ENCODE data around the gene NLRX1.
"Not testable (repeated sequence)": the region's sequence is repeated elsewhere in the genome, so short reads cannot be mapped to it uniquely, and the experiment has no call there.

The NLRX1 gene

DNA sequence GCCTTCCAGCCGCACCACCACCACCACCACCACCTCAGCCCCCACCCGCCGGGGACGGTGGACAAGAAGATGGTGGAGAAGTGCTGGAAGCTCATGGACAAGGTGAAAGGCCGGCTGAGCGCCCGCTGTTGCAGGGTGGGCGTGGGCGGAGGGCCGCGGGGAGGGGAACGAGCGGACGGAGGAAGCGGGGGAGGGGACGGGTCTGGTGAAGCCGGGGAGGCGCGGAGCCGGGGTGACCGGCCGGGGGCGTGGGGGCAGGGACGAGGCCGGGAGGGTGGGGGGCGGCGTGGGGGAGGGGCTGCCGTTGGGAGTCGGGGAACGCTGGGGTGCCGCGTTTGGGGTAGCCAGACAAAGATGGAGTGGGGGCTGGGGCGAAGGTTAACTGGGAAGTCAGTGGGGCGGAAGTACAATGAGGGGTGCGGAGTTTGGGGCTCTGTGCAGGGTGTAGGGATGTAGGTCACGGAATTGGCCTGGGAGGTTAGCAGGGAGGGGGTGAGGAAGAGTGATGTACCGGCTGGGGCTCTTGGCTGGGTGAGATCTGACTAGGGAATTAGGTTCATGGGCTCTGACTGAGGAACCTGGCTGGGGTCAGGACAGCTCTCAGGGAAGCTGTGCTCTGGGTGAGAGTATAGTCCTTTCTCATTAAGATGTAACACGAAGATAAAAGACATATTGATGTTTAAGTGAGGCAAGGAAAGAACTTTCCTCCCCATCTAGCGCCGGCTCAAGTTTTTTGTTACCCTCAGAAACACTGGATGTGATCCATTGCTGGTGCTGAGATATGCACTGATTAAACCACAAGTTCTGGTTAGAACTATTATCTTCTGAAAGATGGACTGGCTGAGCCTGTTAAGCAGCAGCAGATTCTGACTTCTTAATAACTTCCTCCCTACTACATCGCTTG, 38.2 kb downstream of the NLRX1 start:
- H3K27me3 ChIP-seq: no peaks in the 10 kb centered on the region
- H3K4me2 ChIP-seq: peak overlapping the region; percentile 70 to 95 (median 90)
- H3K9ac ChIP-seq: peak overlapping the region; percentile 84 to 98 (median 92)
- no peaks in the 10 kb centered on the region for H3K9me3 ChIP-seq (replicated peaks in 1 of 11)
- peaks cover 0 to 14% (median 4%) of the 10 kb centered on the region in 11 experiments; a peak in 5 of 22 replicates for H3K36me3 ChIP-seq
- H4K20me1 ChIP-seq: peaks cover 42 to 50% (median 45%) of the 10 kb centered on the region in 11 experiments; a peak in 21 of 22 replicates
- H3K4me1 ChIP-seq: peaks cover 25 to 57% (median 38%) of the 10 kb centered on the region in 10 experiments
- peak overlapping the region; percentile 81 to 99 (median 97) for H3K4me3 ChIP-seq
- TF ChIP-seq Cebpa-rat (IDR thresholded peaks at IDR 0.05): no peak
- peak overlapping the region; percentile 84 to 93 (median 89) for H3K27ac ChIP-seq

DNA sequence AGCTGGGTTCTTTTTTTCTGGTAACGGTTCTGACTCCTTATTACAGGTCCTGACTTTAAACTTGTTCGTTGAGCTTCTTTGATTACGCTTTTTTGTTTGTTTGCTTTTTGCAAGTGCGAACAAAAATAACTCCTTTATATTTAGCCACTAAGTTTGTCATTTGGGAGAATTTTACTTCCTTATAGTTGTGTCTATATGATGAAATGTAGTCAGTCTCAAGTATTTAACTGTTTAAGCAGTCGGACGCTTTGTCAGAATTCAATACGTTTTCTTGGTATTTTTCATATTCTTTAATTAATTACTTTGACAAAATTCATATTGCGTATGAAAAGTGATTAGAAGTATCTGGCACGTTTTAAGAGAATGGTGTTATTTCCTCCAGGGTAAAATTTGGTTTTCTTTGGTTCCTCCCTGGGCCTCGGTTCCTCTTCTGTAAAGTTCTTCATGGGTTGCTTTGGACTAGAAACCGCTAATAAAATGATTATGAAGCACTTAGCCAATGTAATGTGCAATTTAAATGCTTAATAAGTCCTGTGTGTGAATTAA, 39.0 kb downstream of the NLRX1 start:
- Histone ChIP-seq H3K4me3 (peak overlapping the region; percentile 81 to 99 (median 97)), H3K27me3 (no peaks in the 10 kb centered on the region), H3K4me2 (peak overlapping the region; percentile 70 to 95 (median 88)), H4K20me1 (peaks cover 49 to 58% (median 51%) of the 10 kb centered on the region in 11 experiments; a peak in 21 of 22 replicates), H3K36me3 (peaks cover 0 to 14% (median 4%) of the 10 kb centered on the region in 11 experiments; a peak in 5 of 22 replicates), H3K27ac (peak overlapping the region; percentile 22 to 93 (median 89); a peak in 21 of 22 replicates), H3K4me1 (peaks cover 25 to 57% (median 38%) of the 10 kb centered on the region in 10 experiments), H3K9me3 (replicated peaks in 1 of 11) (no peaks in the 10 kb centered on the region), H3K9ac (peak overlapping the region; percentile 77 to 98 (median 92))
- no peak for TF ChIP-seq Cebpa-rat (IDR thresholded peaks at IDR 0.05)

DNA sequence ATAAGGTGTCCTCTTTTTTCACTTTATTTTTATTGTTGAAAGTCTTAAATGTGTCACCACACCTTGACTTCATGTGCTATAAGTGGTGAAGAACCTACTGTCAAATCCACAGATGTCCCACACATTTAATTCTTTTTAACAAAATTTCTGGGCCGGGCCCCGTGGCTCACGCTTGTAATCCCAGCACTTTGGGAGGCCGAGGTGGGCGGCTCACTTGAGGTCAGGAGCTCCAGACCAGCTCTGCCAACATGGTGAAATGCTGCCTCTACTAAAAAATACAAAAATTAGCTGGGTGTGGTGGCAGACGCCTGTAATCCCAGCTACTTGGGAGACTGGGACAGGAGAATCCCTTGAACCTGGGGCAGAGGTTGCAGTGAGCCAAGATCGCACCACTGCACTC, 40.7 kb downstream of the NLRX1 start:
- H3K4me1 ChIP-seq: peaks cover 25 to 66% (median 42%) of the 10 kb centered on the region in 10 experiments
- H3K9me3 ChIP-seq (replicated peaks in 1 of 11): no peaks in the 10 kb centered on the region
- no peak overlapping the region for H3K27ac ChIP-seq
- H3K4me3 ChIP-seq: no peak overlapping the region
- no peak for TF ChIP-seq Cebpa-rat (IDR thresholded peaks at IDR 0.05)
- H3K36me3 ChIP-seq: peaks cover 0 to 20% (median 4%) of the 10 kb centered on the region in 11 experiments; a peak in 7 of 22 replicates
- H3K4me2 ChIP-seq: peak overlapping the region in 6 of 11 experiments; percentile 7 to 85 (median 77); a peak in 8 of 22 replicates
- peak overlapping the region in 2 of 11 experiments; percentile 11 to 28; a peak in 3 of 22 replicates for H3K9ac ChIP-seq
- peaks cover 65 to 75% (median 68%) of the 10 kb centered on the region in 11 experiments for H4K20me1 ChIP-seq
- H3K27me3 ChIP-seq: no peaks in the 10 kb centered on the region

DNA sequence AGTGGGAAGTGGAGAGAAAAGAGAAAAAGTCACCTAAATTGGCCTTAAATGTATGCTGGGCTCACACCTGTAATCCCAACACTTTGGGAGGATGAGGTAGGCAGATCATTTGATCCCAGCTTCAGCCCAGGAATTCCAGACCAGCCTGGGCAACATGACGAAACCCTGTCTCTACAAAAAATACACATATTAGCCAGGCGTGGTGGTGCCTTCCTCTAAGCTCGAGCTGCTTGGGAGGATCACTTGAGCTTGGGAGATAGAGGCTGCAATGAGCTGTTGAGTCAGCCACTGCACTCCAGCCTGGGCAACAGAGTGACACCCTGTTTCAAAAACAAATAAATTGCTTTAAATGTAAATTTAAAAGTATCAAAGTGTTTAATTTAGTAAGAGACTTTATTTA, 41.5 kb downstream of the NLRX1 start:
- Histone ChIP-seq H3K4me3 (no peak overlapping the region), H3K9ac (peak overlapping the region in 1 of 11 experiments; percentile 27; a peak in 1 of 22 replicates), H3K4me1 (peaks cover 20 to 65% (median 33%) of the 10 kb centered on the region in 10 experiments), H3K36me3 (peaks cover 0 to 22% (median 4%) of the 10 kb centered on the region in 11 experiments; a peak in 7 of 22 replicates), H3K4me2 (peak overlapping the region in 4 of 11 experiments; percentile 11 to 82 (median 67); a peak in 7 of 22 replicates), H3K27ac (peak overlapping the region in 1 of 11 experiments; percentile 19; a peak in 1 of 22 replicates), H3K27me3 (no peaks in the 10 kb centered on the region), H3K9me3 (replicated peaks in 1 of 11) (no peaks in the 10 kb centered on the region), H4K20me1 (peaks cover 69 to 83% (median 77%) of the 10 kb centered on the region in 11 experiments)
- TF ChIP-seq Cebpa-rat (IDR thresholded peaks at IDR 0.05): no peak

DNA sequence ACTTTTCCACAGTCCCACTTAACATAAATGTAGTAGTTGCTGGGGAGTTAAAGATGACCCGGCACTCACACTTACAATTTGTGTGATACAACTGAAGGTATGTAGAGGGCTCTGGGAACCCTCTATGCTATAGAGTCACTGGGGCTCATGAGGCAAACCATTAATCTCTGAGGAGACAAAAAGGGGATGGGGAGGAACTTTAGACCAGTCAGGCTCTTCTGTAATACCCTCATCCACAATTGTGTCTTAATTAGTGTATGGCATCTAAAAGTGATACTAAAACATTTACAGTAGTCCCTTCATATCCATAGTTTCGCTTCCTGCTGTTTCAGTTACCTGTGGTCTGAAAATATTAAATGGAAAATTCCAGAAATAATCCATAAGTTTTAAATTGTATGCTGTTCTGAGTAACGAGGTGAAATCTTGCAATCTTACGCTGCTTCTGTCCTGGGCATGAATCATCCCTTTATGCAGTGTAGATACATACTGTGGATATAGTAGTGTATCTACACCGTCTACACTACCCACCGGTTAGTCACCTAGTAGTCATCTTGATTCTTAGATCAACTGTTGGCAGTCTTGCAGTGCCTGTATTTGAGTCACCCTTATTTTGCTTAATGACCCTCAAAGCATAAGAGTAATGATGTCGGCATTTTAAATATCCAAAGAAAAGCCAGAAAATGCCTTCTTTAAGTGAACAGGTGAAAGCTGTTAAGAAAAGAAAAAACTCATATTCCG, 49.8 kb downstream of the NLRX1 start:
- no peak overlapping the region for H3K9ac ChIP-seq
- no peaks in the 10 kb centered on the region for H3K27me3 ChIP-seq
- no peaks in the 10 kb centered on the region for H3K9me3 ChIP-seq (replicated peaks in 1 of 11)
- peaks cover 0 to 63% (median 0%) of the 10 kb centered on the region in 10 experiments; a peak in 7 of 20 replicates for H3K4me1 ChIP-seq
- H3K4me3 ChIP-seq: no peak overlapping the region
- H3K4me2 ChIP-seq: peak overlapping the region in 2 of 11 experiments; percentile 4 to 11; a peak in 3 of 22 replicates
- H3K36me3 ChIP-seq: peaks cover 3 to 34% (median 8%) of the 10 kb centered on the region in 11 experiments; a peak in 8 of 22 replicates
- H4K20me1 ChIP-seq: peaks cover 71 to 100% (median 100%) of the 10 kb centered on the region in 11 experiments
- no peak overlapping the region for H3K27ac ChIP-seq
- TF ChIP-seq Cebpa-rat (IDR thresholded peaks at IDR 0.05): no peak

DNA sequence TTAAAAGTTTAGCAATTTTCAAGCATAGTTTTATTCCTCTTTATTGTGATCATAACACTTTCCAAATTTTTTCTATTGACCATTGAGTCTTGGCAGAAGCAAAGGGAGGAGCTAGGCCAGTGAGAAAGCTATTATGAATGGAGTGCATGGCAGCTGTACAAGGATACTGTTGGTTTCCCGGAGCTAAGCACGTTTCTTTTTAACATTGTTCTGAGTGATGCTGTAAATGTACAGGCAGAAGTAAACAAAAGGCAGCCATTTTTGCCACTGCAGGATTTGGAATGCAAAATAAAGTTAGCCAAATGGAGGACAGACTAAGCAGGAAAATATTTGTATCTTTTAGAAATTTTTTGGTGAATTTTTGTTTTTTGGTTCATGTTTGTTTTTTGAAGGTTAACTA, 53.8 kb downstream of the NLRX1 start:
- Histone ChIP-seq H3K9me3 (replicated peaks in 1 of 11) (no peaks in the 10 kb centered on the region), H3K4me2 (peak overlapping the region in 2 of 11 experiments; percentile 51 to 76; a peak in 4 of 22 replicates), H3K27me3 (no peaks in the 10 kb centered on the region), H4K20me1 (peaks cover 48 to 100% (median 98%) of the 10 kb centered on the region in 11 experiments), H3K36me3 (peaks cover 0 to 48% (median 15%) of the 10 kb centered on the region in 11 experiments; a peak in 14 of 22 replicates), H3K4me1 (peaks cover 0 to 41% (median 0%) of the 10 kb centered on the region in 10 experiments; a peak in 7 of 20 replicates), H3K4me3 (no peak overlapping the region), H3K9ac (no peak overlapping the region), H3K27ac (no peak overlapping the region)
- no peak for TF ChIP-seq Cebpa-rat (IDR thresholded peaks at IDR 0.05)

DNA sequence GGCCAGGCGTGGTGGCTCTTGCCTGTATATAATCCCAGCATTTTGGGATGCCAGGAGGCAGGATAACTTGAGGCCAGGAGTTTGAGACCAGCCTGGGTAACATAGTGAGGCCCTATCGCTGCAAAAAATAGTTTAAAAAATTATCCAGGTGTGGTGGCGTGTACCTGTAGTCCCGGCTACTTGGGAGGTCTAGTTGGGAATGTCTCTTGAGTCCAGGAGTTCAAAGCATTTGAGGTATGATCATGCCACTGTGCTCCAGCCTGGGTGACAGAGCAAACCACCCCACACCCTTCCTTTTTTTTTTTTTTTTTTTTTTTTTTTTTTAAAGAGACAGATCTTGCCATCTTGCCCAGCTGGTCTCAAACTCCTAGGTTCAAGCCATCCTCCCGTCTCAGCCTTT, 54.4 kb downstream of the NLRX1 start:
- Histone ChIP-seq H3K27me3 (no peaks in the 10 kb centered on the region), H3K4me2 (peak overlapping the region in 2 of 11 experiments; percentile 51 to 76; a peak in 4 of 22 replicates), H3K4me1 (peaks cover 0 to 37% (median 0%) of the 10 kb centered on the region in 10 experiments; a peak in 7 of 20 replicates), H3K36me3 (peaks cover 0 to 51% (median 15%) of the 10 kb centered on the region in 11 experiments; a peak in 14 of 22 replicates), H3K9ac (peak overlapping the region in 1 of 11 experiments; percentile 61; a peak in 1 of 22 replicates), H3K9me3 (replicated peaks in 1 of 11) (no peaks in the 10 kb centered on the region), H3K4me3 (no peak overlapping the region), H4K20me1 (peaks cover 46 to 100% (median 98%) of the 10 kb centered on the region in 11 experiments), H3K27ac (no peak overlapping the region)
- no peak for TF ChIP-seq Cebpa-rat (IDR thresholded peaks at IDR 0.05)

DNA sequence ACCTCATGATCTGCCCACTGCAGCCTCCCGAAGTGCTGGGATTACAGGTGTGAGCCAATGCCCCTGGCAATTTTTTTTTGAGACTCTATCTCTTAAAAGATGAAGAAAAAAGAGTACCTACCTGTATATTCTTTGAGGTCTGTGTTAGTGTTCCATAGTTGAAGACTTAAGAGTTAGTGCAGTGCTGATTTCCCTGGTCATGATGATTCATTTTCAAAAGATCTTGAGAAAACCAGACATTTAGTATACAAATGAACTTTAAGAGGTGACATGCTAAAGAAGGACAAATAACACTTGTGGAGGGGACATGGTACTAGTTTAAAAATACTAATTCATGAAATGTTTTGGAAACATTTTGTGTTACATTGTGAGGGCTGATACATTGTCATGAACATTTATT, 55.3 kb downstream of the NLRX1 start:
- H4K20me1 ChIP-seq: peaks cover 38 to 100% (median 98%) of the 10 kb centered on the region in 11 experiments
- H3K4me2 ChIP-seq: no peak overlapping the region
- no peak overlapping the region for H3K9ac ChIP-seq
- no peak overlapping the region for H3K4me3 ChIP-seq
- TF ChIP-seq Cebpa-rat (IDR thresholded peaks at IDR 0.05): no peak
- H3K36me3 ChIP-seq: peaks cover 0 to 52% (median 22%) of the 10 kb centered on the region in 11 experiments; a peak in 18 of 22 replicates
- H3K4me1 ChIP-seq: peaks cover 0 to 41% (median 5%) of the 10 kb centered on the region in 10 experiments; a peak in 10 of 20 replicates
- H3K9me3 ChIP-seq (replicated peaks in 1 of 11): no peaks in the 10 kb centered on the region
- no peak overlapping the region for H3K27ac ChIP-seq
- no peaks in the 10 kb centered on the region for H3K27me3 ChIP-seq

DNA sequence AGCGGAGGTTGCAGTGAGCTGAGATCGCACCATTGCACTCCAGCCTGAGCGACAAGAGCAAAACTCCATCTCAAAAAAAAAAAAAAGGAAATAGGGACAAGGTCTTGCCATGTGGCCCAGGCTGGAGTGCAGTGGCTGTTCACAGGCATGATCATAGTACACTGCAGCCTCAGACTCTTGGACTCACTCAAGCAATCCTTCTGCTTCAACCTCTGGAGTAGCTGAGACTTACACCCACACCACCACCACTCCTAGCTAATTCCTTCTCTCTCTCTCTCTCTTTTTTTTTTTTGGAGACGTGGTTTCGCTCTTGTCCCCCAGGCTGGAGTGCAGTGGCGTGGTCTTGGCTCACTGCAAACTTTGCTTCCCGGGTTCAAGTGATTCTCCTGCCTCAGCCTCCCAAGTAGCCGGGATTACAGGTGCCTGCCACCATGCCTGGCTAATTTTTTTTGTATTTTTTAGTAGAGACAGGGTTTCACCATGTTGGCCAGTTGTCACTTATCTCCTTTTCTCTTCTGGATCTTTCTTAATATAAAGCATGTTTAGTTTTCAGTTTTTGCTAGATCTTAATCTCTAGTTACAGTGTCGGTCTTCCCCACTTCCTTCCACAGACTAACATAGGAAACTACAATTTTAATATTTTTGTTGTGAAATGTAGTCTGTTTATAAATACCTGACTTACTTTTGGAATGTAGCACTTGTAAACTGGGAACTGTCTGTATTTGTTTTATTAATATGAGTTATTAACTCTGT, 60.2 kb downstream of the NLRX1 start:
- H3K27me3 ChIP-seq; H3K9ac ChIP-seq; H3K9me3 ChIP-seq (replicated peaks in 1 of 11); H3K27ac ChIP-seq; H3K4me3 ChIP-seq: not testable (repeated sequence)
- H3K4me1 ChIP-seq: peaks cover 0 to 23% (median 4%) of the 10 kb centered on the region in 10 experiments; a peak in 7 of 20 replicates
- peaks cover 17 to 75% (median 48%) of the 10 kb centered on the region in 11 experiments for H3K36me3 ChIP-seq
- H3K4me2 ChIP-seq: peak overlapping the region in 2 of 11 experiments; percentile 7 to 11; a peak in 2 of 22 replicates
- peaks cover 12 to 100% (median 87%) of the 10 kb centered on the region in 11 experiments; a peak in 21 of 22 replicates for H4K20me1 ChIP-seq
